OCI-LY3 (cell line): ENCODE data around the gene ANO4.

Source experiments
- H2AFZ ChIP-seq: fragments of 200-600, 300-600 bp; shearing (Covaris generic); 2 replicates; pipeline ENCODE4 v1.6.0; 2014; ENCODE audit warnings: antibody characterized with exemption, low read depth, low read length
- H3K27ac ChIP-seq: fragments of 200-600, 300-600 bp; sonication (generic); 2 replicates; pipeline ENCODE4 v1.5.1; 2014; ENCODE audit warnings: mild to moderate bottlenecking, low read length, moderate library complexity, mixed read lengths
- H3K27me3 ChIP-seq: fragments of 200-600, 300-600 bp; sonication (generic); 2 replicates; pipeline ENCODE4 v1.6.1; 2014; ENCODE audit warnings: low read depth, low read length, mixed read lengths
- H3K36me3 ChIP-seq: fragments of 200-600, 300-600 bp; sonication (generic); replicated peaks from 2 replicates; pipeline ENCODE3; 2014; ENCODE audit warnings: low read depth, low read length, mixed read lengths
- H3K4me1 ChIP-seq: fragments of 300-600, 200-600 bp; sonication (generic); 2 replicates; pipeline ENCODE4 v1.6.1; 2014; ENCODE audit warnings: low read length, mixed read lengths
- H3K4me2 ChIP-seq: fragments of 200-600, 300-600 bp; sonication (generic); 2 replicates; pipeline ENCODE4 v1.6.1; 2014; ENCODE audit warnings: low read length, mixed read lengths
- H3K4me3 ChIP-seq: fragments of 300-600, 200-600 bp; sonication (generic); 2 replicates; pipeline ENCODE4 v1.5.1; 2014; ENCODE audit warnings: antibody characterized with exemption, mild to moderate bottlenecking, low read length, moderate library complexity
- H3K79me2 ChIP-seq: fragments of 300-600, 200-600 bp; shearing (Covaris generic); 2 replicates; pipeline ENCODE4 v1.6.1; 2014; ENCODE audit warnings: mild to moderate bottlenecking, low read length, mixed read lengths
- H3K9ac ChIP-seq: fragments of 300-600, 200-600 bp; shearing (Covaris generic); 2 replicates; pipeline ENCODE4 v1.6.0; 2014; ENCODE audit warnings: mild to moderate bottlenecking, low read length, moderate library complexity
- H3K9me3 ChIP-seq: fragments of 200-600, 300-600 bp; shearing (Covaris generic); 2 replicates; pipeline ENCODE4 v1.6.1; 2014; ENCODE audit warnings: low read length, mixed read lengths; ENCODE audit not compliant: insufficient read depth
- H4K20me1 ChIP-seq: fragments of 200-600, 300-600 bp; sonication (generic); 2 replicates; pipeline ENCODE4 v1.6.1; 2016; ENCODE audit warnings: low read length, mixed read lengths; ENCODE audit not compliant: insufficient read depth
- CTCF ChIP-seq: fragments of 200-600, 300-600 bp; sonication (generic); IDR thresholded peaks from 2 replicates; pipeline ENCODE4 v1.5.1; 2014; ENCODE audit warnings: antibody characterized with exemption, low read length, low read depth
- EZH2phosphoT487 ChIP-seq: fragments of 200-600 bp; shearing (Covaris generic); IDR thresholded peaks from 2 replicates; pipeline ENCODE4 v1.6.1; 2018; ENCODE audit warnings: antibody characterized with exemption, mixed run types, low read depth

ANO4 gene

GRCh38 chr12:100857971-100858370 is 63.4 kb downstream of the ANO4 start:
- TF ChIP-seq EZH2phosphoT487 (no peak), CTCF (no peak)
- Histone ChIP-seq H3K36me3 (no peaks in the 10 kb centered on the region), H3K79me2 (no peaks in the 10 kb centered on the region)

DNA sequence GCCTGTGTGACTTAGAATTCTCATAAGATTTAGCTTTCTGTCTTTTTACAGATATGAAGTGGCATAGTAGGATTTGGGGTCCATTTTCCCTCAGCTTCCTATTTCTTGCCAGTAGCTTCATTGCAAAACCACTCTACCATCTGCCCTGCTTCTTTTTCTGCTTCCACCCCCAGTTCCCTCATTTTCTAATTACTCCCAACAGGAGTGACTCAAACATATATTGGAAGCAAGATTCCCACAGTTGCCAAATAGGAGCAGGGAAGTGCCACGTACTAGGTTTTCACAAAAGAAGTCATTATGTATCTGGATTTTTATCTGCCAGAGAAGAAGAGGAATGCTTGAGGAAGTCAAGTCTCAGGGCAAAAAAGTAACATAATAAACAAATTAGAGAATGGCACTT is 64.1 kb downstream of the ANO4 start:
- H3K27me3 ChIP-seq = peaks cover 10% of the 10 kb centered on the region
- H3K36me3 ChIP-seq = no peaks in the 10 kb centered on the region
- no peaks in the 10 kb centered on the region for H3K4me1 ChIP-seq
- no peak overlapping the region for H3K27ac ChIP-seq
- H2AFZ ChIP-seq = no peak overlapping the region
- no peak overlapping the region for H3K4me2 ChIP-seq
- H3K79me2 ChIP-seq = no peaks in the 10 kb centered on the region
- no peaks in the 10 kb centered on the region for H4K20me1 ChIP-seq
- TF ChIP-seq EZH2phosphoT487 (no peak), CTCF (no peak)
- no peak overlapping the region for H3K4me3 ChIP-seq
- no peaks in the 10 kb centered on the region for H3K9me3 ChIP-seq
- H3K9ac ChIP-seq = no peak overlapping the region

More at GRCh38 chr12:100857971-100858370, 63.4 kb downstream of the ANO4 start:
- no peaks in the 10 kb centered on the region for H4K20me1 ChIP-seq
- no peak overlapping the region for H3K4me3 ChIP-seq
- H3K27me3 ChIP-seq = peaks cover 10% of the 10 kb centered on the region
- H3K9me3 ChIP-seq = no peaks in the 10 kb centered on the region
- H2AFZ ChIP-seq = no peak overlapping the region
- H3K9ac ChIP-seq = no peak overlapping the region
- no peak overlapping the region for H3K27ac ChIP-seq
- H3K4me2 ChIP-seq = no peak overlapping the region
- no peaks in the 10 kb centered on the region for H3K4me1 ChIP-seq

- Histone ChIP-seq H3K4me2 (no peak overlapping the region), H3K4me3 (no peak overlapping the region), H3K9ac (no peak overlapping the region), H2AFZ (no peak overlapping the region), H4K20me1 (no peaks in the 10 kb centered on the region), H3K27me3 (peaks cover 7% of the 10 kb centered on the region), H3K36me3 (no peaks in the 10 kb centered on the region), H3K27ac (no peak overlapping the region), H3K9me3 (no peaks in the 10 kb centered on the region), H3K4me1 (no peaks in the 10 kb centered on the region), H3K79me2 (no peaks in the 10 kb centered on the region)
- TF ChIP-seq CTCF (no peak), EZH2phosphoT487 (no peak)
Measured at GRCh38 chr12:100859063-100859627, 64.6 kb downstream of the ANO4 start.

- Histone ChIP-seq H3K36me3 (no peaks in the 10 kb centered on the region), H3K4me1 (no peaks in the 10 kb centered on the region), H3K4me3 (no peak overlapping the region), H3K9ac (no peak overlapping the region), H3K9me3 (no peaks in the 10 kb centered on the region), H3K4me2 (no peak overlapping the region), H3K27ac (no peak overlapping the region), H3K79me2 (no peaks in the 10 kb centered on the region), H2AFZ (no peak overlapping the region), H4K20me1 (no peaks in the 10 kb centered on the region), H3K27me3 (peaks cover 7% of the 10 kb centered on the region; the same call in 1 of the 2 replicates)
- no peak for TF ChIP-seq CTCF
- no peak for TF ChIP-seq EZH2phosphoT487
Measured at GRCh38 chr12:100860611-100861010, 66.0 kb downstream of the ANO4 start.
